Measurements from ENCODE around the gene GRM7.

Gene GRM7

GRCh38 chr3:7760718-7761117 lies 899.8 kb downstream of the GRM7 start:
- no peak for DNase-seq (ENCODE audit: low read depth in 2 of 3, low spot score in 1 of 3)

GRCh38 chr3:7764115-7764514 lies 903.2 kb downstream of the GRM7 start:
- DNase-seq (ENCODE audit: low read depth in 2 of 3, low spot score in 1 of 3): no peak

- DNase-seq (ENCODE audit: low read depth in 2 of 3, low spot score in 1 of 3): no peak
These were observed 905.6 kb downstream of the GRM7 start for GRCh38 chr3:7766530-7766929.

- DNase-seq (ENCODE audit: low read depth in 2 of 3, low spot score in 1 of 3): no peak
These were observed 918.4 kb downstream of the GRM7 start for GRCh38 chr3:7779331-7779730.

- no peak for DNase-seq (ENCODE audit: low read depth in 2 of 3, low spot score in 1 of 3)
These were observed 920.5 kb downstream of the GRM7 start for GRCh38 chr3:7781395-7781794.

- no peak for DNase-seq (ENCODE audit: low read depth in 2 of 3, low spot score in 1 of 3)
These were observed 927.2 kb downstream of the GRM7 start for GRCh38 chr3:7787871-7788828.

- no peak for DNase-seq (ENCODE audit: low read depth in 2 of 3, low spot score in 1 of 3)
These were observed 928.0 kb downstream of the GRM7 start for GRCh38 chr3:7788881-7789280.

GRCh38 chr3:7789324-7789723 lies 928.4 kb downstream of the GRM7 start:
- DNase-seq (ENCODE audit: low read depth in 2 of 3, low spot score in 1 of 3): no peak

- DNase-seq (ENCODE audit: low read depth in 2 of 3, low spot score in 1 of 3): no peak
These were observed 929.2 kb downstream of the GRM7 start for GRCh38 chr3:7790141-7790540.
